ENCODE data around the gene LRRC74B.
"Not testable (repeated sequence)": the region's sequence is repeated elsewhere in the genome, so short reads cannot be mapped to it uniquely, and the experiment has no call there.

LRRC74B gene

DNA sequence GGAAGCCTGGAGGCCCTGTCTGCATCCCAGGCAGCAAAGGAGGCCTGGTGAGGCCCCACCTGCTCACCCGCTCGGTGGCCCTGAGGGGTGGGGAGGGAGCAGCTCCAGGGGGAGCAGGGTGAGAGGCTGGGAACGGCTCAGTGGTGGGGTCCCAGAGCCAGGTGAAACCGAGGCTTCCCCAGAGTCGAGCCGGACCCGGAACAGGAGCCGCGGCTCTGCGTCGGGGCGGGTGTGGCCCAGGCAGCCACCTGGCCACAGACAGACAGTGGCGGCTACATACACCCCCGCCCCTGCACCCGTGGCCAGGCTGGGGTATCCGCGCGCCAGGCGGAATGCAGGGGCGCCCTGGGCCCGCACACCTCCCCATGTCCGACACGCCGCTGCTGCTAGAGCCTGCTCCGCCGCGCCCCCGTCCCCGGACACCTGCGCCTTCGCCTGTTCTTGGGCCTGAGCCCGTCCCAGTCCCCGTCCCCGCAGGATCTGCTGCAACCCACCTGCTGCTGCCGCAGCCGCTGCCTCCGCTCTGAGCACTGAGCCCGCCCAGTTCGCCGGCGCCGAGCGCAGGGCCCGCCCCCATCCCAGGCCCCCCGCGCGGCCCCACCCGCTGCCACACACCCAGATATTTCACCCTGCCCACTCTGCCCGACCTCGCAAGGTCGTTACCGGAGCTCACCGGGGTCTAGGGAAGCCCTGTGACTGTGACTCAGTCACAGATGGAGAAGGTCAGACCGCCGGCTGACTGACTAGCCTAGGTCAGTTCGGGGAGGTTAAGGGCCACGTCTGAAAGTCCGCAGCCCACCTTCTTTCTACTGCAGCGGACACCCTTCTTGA, 13.5 kb upstream of the LRRC74B start, which contains the start of gene SLC7A4:
Gene SLC7A4, minus strand, starts transcription at position 525 of the 831 bp plus-strand sequence. CDS start 749 bp downstream, outside the sequence.
- DNase-seq (ENCODE audit: low read depth, low spot score), result no peak

DNA sequence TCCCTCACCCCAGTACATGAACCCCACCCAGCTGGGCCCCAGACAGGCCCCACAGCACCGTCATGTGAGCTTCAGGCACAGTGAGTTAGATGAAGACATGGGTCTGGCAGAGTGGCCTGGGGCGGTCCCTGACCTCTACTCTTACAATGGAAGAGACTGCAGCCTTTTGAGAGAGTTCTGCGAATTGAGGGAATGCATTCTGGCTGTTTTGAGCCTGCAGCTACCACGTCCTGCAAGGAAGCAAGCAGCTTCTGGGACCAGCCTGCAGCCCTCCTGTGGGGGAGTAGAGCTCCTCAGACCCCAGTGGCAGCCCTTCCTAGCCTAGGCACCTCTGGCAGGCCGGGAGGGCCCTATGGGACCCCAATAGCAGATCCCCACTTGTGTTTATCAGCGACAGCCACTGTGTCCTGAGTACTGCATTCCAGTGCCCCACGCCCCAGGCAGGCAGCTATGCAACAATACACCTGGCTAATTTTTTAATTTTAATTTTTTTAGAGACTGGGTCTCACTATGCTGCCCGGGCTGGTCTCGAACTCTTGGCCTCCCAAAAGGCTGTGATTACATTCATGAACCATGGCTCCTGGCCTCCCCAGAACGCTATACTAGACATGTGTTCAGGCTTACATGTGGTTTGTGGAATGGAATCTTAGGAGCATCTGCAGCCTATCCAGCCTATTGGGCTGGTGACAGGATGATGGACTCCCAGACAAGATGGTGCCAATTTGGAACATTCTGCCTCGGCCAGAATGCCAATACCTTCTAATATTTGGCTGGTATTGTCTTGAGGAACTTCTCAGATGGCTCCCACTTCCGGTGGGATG, 12.7 kb upstream of the LRRC74B start:
- no peak for DNase-seq (ENCODE audit: low read depth, low spot score)

GRCh38 chr22:21033895-21034294, 11.9 kb upstream of the LRRC74B start:
- no peak for DNase-seq (ENCODE audit: low read depth, low spot score)

- DNase-seq (ENCODE audit: low read depth, low spot score), result no peak
Measured at GRCh38 chr22:21034989-21035388, 10.8 kb upstream of the LRRC74B start.

GRCh38 chr22:21038405-21038804, 7.3 kb upstream of the LRRC74B start:
- DNase-seq (ENCODE audit: low read depth, low spot score), result no peak

DNA sequence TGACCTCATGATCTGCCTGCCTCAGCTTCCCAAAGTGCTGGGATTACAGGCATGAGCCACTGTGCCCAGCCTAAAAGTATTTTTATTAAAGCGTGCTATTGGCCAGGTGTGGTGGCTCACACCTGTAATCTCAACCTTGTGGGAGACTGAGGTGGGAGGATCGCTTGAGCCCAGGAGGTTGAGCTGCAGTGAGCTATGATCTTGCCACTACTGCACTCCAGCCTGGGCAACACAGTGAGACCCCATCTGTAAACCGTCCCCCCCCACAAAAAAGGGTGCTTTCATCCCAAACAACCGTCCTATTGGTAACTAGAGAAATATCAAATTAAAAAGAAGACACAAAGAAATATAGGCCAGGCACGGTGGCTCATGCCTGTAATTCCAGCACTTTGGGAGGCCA, 6.6 kb upstream of the LRRC74B start:
- not testable (repeated sequence) for DNase-seq (ENCODE audit: low read depth, low spot score)

DNA sequence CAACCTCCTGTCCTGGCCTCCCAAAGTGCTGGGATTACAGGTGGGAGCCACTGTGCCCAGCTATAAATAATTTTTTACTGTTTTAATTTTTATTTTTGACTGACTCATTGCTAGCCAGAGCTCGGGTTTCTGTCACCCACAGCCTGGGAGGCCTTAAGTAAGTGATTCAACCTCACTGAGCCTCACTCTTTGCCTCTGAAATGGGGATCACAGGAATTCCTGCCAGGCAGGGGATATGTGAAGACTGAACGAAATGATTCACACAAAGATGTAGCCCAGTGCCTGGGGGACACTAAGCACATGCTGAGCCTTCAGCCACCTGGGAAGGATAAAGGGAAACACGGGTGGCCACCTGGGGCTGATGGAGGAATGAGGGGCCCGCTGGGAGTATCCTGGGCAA, 3.8 kb upstream of the LRRC74B start:
- DNase-seq (ENCODE audit: low read depth, low spot score), result peak; percentile 49

DNA sequence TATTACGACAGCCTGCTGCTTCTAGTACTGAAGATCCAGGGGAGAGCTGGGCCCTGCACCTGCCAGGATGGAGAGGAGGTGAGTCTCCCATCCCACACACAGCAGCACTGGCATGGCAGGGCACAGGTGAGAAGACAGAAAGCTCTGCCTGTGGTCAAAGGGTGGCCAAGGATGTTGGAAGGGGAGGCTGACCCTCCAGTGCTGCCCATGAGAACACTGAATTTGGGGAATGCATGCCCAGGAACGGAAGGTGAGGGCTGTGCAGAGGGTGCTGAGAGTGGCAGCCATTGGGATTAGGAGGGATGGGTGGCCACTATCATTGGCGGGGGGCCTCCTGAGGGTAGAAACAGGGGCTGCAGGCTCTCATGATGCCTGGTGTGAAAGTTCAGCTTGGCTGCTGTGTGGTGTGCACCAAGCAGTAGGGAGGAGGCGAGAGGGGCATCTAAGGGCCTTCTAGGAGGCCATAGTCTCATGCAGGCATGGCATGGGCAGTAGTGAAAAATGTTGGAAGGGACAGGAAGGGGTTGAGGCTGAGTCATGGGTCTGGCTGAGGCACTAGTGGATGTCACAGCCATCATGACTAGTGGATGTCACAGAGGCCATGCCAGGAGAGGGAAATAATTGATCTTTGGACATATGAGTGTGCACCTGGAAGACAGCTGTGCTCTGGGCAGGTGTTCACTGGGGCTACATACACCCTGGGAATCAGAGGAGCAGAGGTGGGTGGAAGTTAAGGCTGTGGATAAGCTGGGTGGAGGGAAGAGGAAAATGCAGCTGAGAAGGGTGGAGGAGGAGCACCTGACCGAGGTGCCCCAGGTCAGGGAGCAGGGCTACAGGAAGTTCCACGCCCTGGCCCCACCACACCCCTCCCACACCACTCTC, 2.5 kb upstream of the LRRC74B start:
- no peak for DNase-seq (ENCODE audit: low read depth, low spot score)

GRCh38 chr22:21043860-21044535, 1.7 kb upstream of the LRRC74B start:
- no peak for DNase-seq (ENCODE audit: low read depth, low spot score)

GRCh38 chr22:21044931-21045584, 688 bp upstream of the LRRC74B start:
- peak; percentile 88 for DNase-seq (ENCODE audit: low read depth, low spot score)

DNA sequence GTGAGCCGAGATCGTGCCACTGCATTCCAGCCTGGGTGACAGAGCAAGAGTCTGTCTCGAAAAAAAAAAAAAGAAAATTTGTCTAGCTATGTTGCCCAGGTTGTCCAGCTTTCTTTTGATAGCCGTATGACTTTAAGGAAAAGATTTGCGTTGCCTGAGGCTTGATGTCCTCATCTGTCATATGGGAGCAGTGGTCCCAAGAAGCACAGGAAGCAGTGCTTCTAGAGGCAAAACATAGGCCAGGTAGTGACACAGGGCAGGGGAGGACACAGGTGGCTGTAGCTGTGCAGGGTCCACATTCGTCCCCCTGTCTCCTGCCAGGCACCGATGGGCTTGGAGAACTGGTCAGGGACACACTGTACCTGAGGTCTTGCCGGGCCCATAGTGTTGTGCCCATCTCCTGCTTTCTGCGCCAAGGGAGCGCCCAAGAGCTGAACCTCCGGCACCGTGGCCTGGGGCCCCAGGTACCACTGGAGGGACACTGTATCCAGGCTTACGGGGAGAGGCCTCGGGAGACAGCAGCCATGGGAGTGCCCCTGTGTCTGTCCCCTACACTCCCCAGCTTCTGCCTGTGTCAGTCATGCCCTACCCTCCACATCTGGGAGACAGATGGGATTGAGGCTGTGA, 1.4 kb downstream of the LRRC74B start:
- DNase-seq (ENCODE audit: low read depth, low spot score), result no peak

DNA sequence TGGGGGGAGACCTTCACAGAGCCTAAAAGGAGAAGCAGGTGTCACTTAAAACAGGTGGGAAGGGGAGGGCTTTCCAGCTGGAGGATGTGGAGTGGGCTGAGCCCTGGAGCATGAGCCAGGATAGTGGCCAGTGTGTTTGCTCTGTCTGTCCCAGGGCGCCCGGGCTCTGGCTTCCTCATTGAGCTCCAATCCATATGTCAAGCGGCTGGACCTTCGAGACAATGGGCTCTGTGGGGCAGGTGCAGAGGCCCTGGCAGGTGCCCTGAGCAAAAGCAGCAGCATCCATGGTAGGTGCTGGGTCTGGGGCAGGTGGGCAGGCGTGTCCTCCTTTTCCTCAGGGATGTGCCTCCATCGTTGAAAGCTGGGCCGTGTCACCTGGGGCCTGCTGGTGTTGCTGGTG, 2.0 kb downstream of the LRRC74B start:
- DNase-seq (ENCODE audit: low read depth, low spot score), result no peak

GRCh38 chr22:21048448-21048847, 2.7 kb downstream of the LRRC74B start:
- not testable (repeated sequence) for DNase-seq (ENCODE audit: low read depth, low spot score)

DNA sequence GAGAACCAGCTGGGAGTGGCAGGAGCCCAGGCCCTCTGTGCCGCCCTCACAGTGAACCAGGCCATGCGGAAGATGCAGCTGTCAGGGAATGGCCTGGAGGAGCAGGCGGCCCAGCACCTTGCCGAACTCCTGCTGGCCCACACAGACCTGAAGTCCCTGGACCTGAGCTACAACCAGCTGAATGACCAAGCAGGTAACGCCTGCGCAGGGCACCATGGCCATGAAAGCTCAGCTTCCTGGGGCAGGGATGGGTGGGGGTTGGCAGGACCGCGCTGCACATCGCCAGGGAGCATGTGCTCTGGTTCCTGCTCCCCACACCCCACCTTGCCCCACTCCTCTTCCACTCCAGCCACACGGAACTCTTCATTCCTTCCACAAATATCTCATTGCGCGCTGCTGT, 3.2 kb downstream of the LRRC74B start:
- DNase-seq (ENCODE audit: low read depth, low spot score), result not testable (repeated sequence)

- no peak for DNase-seq (ENCODE audit: low read depth, low spot score)
Measured at GRCh38 chr22:21051145-21051830, 5.5 kb downstream of the LRRC74B start.

- DNase-seq (ENCODE audit: low read depth, low spot score), result no peak
Measured at GRCh38 chr22:21051831-21052400, 6.2 kb downstream of the LRRC74B start.

GRCh38 chr22:21052715-21053459, 7.1 kb downstream of the LRRC74B start:
- no peak for DNase-seq (ENCODE audit: low read depth, low spot score)

- DNase-seq (ENCODE audit: low read depth, low spot score), result no peak
Measured at GRCh38 chr22:21054046-21054713, 8.4 kb downstream of the LRRC74B start.

Measured in smooth muscle cell of the brain vasculature (primary cell).